CD4-positive, alpha-beta T cell treated with Interferon gamma for 1 hour (primary cell): ENCODE data around the gene CPLANE2.
A peak's percentile ranks its signal among the peaks of the same experiment; 100 is the strongest.
"Not testable (repeated sequence)": the region's sequence is repeated elsewhere in the genome, so short reads cannot be mapped to it uniquely, and the experiment has no call there.

Source experiments
- DNase-seq: peaks from one replicate; pipeline ENCODE4 v3.0.0-alpha.2; 2020

The CPLANE2 gene

DNA sequence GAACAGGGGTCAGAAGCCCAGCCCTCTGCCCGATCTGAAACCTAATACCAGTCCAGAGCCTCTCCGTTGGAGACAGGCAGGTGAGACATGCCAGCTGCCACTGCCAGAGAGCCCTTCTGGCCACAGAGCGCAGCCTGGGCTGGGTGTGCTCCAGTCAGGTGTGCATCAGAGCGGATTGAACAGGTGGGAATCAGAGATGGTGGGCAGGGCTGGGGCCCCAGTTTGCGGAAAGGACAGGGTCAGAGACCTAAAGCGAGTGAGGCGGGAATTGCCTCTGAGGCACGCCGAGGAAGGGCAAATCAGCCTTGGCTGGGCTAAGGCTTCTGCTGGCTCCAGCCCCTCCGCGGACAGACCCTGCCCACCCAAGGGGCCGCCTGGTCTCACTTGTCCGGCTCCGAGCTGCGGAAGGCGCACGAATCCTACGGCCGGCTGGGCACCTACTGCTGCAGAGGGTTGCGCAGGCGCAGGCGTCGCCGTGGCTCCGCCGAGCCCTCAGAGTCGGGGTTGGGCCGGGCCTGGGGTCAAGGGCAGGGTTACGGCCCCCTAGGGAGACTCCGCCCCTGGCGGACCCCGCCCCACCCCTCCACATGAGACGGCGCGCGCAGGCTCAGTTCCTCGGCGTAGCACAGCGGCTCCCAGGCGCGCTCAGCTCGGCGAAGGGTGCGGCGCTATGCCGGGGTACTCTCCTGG is 10.3 kb downstream of the CPLANE2 start:
- no peak for DNase-seq

DNA sequence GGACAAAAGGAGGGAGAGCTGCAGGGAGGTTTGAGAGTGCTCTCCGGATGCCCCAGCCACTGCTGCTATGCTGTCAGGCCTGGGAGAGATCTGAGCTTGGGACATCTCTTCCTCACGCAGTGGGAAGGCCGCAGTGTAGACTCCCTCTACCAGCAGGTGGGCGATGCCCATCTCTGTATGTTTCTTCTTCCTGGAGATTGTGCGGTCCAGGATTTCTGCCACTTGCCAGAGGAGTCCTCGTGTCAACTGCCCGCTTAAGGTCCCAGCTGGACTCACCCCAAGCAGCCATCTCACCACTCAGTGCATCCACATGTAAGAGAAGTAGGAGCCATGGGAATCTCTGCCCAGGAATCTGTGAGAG is 10.9 kb downstream of the CPLANE2 start:
- no peak for DNase-seq

DNA sequence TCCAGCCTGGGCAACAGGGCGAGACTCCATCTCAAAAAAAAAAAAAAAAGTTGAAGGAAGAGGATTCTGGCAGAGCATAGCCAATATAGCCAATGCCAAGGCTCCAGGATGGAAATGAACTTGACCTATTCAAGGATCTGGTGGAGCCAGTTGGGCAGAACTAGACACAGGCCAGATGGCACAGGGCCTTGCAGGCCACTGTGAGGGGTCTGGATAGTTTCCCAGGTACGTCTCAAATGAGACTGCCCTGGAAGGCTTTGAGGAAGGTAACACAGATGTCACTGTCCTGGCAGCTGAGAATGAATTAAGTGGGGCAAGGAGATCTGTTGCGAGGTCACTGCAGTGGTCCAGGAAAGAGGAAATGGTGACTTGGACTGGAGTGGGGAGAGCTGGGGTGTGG is 12.5 kb downstream of the CPLANE2 start:
- no peak for DNase-seq

DNA sequence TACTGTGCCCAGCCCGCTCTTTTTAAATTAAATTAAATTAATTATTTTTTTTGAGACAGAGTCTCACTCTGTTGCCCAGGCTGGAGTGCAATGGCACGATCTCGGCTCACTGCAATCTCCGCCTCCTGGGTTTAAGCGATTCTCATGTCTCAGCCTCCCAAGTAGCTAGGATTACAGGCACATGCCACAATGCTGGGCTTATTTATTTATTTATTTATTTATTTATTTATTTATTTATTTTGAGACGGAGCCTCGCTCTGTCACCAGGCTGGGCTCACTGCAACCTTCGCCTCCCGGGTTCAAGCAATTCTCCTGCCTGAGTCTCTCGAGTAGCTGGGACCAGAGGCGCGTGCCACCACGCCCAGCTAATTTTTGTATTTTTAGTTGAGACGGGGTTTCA is 14.3 kb downstream of the CPLANE2 start:
- DNase-seq = not testable (repeated sequence)

DNA sequence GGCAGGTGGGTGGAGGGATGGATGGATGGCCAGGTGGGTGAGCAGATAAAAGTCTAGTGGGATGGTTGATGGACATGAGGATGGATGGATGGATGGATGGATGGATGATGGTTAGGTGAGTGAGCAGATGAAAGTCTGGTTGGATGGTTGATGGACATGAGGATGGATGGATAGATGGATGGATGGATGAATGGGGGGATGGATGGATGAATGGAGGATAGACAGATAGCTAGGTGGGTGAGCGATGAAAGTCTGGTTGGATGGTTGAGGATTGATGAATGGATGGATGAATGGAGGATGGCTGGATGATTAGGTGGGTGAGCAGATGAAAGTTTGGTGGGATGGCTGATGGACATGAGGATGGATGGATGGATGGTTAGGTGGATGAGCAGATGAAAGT is 15.5 kb downstream of the CPLANE2 start:
- DNase-seq = no peak

DNA sequence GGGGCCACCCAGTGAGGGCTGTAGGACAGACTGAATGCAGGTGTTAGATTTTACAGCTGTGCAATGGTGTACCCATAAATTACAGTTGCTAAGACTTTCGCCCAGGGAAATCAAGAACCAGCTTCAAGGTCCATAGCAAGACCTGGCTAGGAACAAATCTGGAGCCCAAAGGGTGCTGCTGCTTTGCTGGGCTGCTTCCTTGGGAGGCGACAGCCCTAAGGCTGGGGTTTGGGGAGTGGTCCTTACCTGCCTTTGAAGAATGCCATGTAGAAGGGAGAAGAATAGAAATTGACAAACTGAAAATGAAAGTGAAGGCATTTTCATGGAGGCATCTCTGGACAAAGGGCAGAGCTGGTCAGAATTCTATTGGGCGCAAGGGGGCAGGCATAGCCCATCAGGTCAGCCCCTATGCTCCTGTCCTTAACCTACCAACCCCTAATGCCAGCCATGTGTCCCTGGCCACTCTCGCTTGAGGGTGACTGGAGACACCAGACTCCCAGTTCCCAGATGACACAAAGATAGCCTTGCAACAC is 16.9 kb downstream of the CPLANE2 start:
- no peak for DNase-seq

DNA sequence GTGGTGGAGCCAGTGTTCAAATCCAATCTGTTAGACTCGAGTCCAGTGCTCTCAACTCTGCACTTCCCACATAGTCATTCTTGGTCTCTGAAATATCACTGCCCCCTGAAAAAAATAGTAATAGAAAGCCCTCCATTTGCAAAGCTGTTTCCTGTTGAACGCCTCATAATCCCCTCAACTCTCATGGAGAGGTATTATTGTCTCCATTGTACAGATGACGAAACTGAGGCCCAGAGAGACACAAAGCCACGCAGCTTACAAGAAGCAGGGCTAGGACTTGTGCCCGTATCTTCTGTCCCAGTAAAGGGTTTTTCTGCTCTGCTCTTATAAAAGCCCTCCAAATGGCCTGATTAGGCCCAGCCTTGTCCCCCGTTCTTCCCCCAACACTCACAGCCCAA is 18.3 kb downstream of the CPLANE2 start:
- no peak for DNase-seq

DNA sequence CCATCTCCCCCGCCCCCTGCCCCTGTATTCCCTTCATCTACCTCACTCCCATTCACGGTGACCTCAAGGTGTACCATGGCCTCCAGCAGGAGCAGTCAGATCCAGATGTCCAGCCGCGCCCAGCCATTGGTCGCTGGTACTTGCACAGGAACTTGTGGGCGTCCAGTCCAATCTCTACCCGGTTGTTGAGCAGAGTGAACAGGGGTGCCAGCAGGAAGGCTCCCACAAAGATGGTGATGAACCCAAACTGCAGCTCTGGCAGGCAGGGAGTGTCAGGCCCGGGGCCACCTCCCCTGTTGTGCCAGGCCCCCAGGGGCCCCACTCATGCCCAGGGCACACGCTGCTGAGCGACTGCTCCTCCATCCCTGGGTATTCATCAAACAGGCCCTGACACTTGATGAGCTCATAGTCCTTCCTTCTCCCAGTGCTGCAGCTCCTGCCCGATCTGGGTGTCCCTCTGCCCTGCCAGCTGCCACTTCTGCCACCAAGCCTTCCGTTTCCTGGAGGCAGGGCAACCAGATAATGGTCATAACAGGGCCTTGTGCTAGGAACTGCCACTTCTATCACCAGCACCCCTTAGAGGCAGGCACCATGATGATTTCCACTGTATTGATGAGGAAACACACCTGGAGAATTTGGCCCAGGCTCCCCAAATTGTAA is 18.8 kb downstream of the CPLANE2 start:
- no peak for DNase-seq

DNA sequence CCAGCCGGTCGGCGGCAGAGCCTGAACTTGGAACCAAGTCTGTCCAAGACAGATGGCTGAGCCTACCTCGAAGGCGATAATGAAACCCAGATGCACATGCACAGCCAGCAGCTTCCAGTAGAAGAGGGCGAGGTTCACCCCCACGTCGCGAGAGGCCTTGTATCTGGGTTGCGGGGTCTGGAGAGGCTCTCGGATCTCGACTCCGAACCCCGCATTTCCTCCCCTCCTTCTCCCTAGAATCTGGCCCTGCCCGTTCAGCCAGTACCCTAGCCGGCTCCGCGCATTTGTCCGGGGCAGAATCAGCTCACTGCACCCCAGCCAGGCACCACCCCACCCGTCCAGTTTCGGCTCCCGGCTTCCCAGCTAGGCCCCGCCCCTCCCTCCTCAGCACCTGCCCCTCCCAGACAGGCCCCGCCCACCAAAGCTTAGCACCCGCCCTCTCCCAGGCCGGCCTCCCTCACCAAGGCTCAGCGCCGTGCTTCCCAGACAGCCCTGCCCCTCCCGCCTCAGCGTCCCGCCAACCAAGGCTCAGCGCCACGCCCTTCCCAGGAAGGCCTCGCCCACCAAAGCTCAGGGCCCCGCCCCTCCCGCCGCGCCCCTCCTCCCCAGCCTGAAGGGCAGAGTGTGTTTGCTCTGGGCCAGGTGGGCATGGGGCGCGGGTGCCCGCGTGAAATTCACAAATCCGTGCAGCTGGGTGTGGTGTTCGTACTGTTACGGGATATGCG is 19.8 kb downstream of the CPLANE2 start:
- DNase-seq = peak; percentile 96

DNA sequence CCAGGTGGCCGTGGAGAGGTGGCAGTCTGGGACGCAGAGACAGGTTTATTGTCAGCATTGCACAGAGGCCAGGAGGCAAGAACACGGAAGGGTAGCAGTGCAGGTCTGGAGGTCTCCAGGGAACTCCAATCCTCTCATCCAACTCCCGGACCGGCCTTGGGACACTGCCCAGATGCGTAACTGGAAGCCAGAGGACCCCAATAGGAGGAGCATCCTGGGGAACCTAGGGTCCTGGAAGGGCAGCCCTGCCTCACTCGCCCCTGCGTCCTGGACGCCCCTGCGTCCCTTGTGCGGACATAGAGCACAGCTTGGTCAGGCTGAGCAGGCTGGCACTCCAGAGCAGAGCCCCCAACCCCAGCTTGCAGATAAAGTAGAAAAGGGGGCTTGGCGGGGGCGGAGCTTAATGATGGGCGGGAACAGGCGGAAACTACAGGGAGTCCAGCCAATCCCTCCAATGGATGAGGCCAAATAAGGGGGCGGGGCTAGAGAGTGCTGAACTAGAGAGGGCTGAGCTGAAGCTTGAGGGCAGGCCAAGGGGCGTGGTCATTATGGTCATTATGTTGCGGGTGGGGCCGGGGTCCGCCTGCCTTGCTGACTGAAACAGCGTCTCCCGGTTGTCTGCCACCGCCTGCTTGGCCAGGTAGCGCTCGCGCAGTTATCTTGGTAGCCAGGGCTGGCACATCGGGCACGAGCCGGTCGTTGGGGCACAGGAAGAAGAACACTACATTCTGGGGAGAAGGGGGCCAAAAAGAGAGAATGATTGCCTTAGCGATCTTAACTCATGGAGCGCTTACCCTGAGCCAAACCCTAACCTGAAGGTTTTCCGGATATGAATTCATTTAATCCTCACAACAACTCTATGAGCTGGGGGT is 20.9 kb downstream of the CPLANE2 start:
- peak; percentile 83 for DNase-seq

DNA sequence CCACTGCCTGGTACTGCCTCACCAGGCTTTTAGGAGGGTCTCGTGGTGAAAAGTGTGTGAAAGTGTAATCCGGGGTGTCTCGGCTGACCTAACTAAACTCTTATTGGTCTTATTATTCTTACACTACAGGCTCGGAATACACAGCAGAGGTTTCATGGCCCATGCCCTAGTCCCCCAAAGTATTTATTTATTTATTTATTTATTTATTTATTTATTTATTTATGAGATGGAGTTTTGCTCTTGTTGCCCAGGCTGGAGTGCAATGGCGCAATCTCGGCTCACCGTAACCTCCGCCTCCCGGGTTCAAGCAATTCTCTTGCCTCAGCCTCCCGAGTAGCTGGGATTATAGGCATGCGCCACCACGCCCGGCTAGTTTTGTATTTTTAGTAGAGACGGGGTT is 21.7 kb downstream of the CPLANE2 start:
- not testable (repeated sequence) for DNase-seq

DNA sequence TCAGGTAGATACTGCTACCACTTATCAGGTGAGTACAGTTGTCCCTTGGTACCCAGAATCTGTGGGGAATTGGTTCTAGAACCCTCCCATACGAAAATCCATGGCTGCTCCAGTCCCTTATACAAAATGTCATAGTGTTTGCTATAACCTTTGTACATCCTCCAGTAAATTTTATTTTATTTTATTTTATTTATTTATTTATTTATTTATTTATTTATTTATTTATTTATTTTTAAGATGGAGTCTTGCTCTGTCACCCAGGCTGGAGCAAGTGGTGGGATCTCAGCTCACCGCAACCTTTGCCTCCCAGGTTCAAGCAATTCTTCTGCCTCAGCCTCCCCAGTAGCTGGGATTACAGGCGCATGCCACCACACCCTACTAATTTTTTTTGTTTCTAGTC is 23.4 kb downstream of the CPLANE2 start:
- DNase-seq = not testable (repeated sequence)

DNA sequence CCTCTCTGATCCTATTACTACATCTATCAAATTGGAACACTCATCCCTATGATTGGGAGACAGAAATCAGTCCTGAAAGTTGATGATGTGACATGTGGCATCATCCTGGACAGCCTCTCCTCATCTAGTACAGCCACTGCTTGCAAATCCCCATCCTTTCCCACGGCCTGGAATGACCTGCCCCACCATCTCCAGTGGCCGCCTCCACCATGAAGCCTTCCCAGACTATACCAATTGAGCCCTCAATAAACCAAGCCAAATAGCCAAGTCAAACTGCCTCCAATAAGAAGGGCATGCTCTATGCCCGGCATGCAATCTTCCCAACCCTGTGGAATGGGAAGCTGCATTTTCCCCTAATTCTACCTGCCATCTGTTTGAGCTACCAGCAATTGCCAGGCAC is 24.0 kb downstream of the CPLANE2 start:
- DNase-seq = no peak

DNA sequence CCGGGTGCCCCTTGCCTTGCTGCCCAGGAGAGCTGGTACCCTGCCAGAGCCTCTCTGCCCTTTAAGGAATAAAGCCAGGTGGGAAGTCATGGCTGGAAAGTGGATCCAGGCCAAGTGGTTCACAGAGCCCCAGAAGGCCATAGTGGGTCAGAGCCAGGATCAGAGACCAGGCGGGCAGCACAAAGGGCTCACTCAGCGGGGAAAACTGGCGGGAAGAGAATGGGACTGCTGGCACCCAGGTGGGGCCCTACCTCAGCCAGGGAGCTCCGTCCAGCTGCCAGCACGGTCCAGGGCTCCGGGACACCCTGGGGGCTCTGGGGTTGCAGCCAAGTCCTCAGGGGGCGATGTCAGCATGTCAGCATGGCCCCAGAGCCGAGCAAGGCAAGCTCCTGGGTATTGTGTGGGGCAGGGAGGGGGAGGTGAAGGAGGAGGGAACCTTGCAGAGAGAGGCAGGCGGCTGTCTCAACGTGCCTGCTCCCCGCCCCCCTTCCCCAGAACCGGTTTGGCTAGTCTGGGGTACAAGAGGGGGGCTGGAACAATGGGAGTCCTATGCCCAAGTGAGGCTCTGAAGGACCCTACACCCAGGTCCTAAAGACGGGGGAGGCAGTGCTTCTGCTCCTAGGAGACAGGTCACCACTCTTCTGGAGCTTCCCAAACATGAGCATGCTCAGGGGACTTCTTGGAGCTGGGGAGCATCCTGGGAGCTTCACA is 24.6 kb downstream of the CPLANE2 start, which contains the start of gene ARHGEF19:
Gene ARHGEF19, minus strand, starts transcription at position 402 of the 711 bp plus-strand sequence. CDS start 3,598 bp downstream, outside the sequence.
- no peak for DNase-seq

DNA sequence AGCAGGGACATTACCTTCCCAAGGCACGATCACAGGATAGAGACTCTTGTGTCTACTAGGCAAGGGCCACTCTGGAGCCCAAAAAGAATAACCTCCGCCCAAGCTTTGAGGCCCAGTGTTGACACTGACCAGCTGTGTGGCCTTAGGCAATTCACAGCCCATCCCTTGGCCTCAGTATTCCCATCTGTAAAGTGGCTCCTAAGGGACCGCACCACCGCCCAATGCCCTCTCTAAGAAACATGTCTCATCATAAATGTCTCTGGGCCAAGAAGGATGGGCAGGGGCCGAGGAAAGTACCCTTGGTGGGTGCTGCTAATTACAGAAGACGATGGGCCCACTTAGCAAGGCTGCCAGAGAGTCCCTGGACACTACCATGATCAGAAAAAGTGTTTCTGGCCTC is 25.2 kb downstream of the CPLANE2 start:
- DNase-seq = no peak

DNA sequence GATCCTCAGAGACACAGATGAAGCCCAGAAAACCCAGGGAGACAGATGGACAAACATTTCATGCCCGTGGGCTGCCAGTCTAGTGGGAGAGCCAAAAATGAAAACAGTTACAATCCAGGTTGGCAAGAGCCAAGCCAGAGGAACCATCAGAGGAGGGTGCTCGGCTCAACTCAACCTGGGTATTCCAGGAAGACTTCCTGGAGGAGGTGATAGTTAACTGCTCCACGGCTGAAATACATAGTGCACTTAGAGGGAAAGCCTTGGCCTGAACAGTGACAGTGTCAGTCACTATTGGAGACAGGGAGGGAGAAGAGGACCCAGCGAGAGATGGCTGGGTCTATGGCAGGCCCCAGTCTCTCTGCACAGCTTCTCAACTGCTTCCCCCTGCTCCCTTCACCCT is 26.4 kb downstream of the CPLANE2 start:
- DNase-seq = no peak

DNA sequence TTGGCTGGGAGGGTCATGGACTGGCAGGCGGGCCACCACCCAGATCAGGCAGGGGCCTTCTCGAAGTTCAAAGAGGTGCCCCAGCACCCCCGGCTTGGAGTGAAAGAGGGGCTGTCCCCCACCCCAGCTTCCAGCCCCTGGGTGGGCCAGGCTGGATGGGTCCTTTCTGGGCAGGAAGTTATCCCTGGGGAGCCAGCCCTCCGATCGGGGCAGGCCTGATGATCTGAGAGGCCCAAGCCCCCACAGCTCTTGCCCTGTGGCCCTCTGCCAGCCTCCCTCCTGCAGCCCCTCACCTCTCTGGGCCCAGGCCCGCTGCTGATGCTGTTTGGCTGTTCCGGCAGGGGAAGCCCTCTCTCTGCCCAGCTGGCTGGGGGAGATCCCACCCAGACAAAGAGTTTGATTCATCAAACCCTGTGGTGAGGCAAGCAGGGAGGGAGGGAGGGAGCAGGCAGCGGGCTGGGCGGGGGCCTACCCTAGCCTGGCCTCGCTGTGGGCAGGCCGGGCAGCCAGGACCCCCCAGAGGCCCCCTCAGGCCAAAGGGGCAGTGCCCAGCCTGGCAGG is 27.1 kb downstream of the CPLANE2 start:
- no peak for DNase-seq

DNA sequence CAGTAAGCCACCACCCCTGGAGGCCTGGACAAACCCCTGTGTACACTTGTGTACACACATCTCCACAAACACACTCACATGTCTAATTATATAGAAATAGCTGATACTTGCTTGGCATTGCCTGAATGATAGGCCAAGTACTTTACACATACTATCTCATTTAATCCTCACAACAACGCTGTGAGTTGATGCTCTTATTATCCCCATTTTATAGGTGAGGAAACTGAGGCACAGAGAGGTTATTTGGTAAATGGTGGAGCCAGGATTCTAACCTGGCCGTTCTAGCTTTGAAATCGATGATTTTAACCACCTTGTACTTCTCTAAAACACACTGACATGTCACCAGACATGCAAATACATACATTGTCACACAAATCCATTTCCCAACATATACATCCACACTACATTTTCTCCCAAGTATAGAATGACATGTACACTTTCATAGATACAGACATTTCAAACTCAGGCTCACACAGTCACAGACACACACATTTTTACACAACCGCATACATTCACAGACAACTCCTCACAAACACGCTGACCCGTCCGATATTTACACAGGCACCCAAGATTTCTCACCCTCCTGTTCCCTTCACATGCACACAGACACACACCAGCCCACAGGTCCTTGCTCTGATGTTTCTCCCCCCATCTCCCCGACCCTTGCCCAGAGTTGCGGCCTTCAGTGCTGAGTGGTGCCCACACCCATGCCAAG is 27.7 kb downstream of the CPLANE2 start:
- DNase-seq = no peak

DNA sequence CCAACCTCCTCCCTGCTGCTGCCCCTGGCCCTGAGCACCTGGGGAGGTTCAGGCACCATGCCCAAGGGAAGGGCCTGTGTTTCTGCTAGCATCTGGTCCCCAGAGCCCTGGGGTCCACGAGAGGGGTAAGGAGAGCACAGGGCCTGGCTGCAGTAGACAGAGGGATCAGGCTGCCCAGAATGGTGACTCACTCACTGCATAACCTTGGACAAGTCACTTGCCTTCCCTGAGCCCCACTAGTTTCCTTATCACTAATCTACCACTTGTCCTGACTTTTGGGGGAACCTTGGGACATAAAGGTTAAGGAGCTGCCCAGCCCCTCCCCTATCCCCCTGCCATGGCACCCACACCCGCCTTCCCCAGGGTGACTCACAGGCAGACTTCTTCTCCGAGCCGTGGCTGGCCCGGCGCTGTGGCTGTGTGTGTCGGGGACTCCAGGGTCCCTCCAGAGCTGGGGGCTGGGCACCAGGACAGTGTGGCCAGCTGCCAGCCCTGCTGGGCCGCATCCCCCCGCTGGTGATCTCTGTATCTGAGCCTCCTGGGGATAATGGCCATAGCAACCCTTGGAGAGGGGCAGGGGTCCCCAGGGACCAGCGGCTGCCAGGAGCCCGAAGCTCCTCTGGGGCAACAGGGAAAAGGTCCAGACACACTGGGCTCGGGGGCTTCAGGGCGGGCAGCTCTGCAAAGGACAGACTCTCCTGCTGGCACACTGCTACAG is 28.6 kb downstream of the CPLANE2 start:
- DNase-seq = no peak
